ENCODE results near the gene GRAP2.

GRCh38 chr22:40001800-40002577 lies 101.1 kb downstream of the GRAP2 start:
- no peak for TF ChIP-seq CTCF (IDR thresholded peaks at IDR 0.05)
- peak in 1 of 2 donors; percentile 42 for TF ChIP-seq EP300 (IDR thresholded peaks at IDR 0.05)
